HG02943 (cell line): Measurements from ENCODE around the gene GATAD2B.
A peak's percentile ranks its signal among the peaks of the same experiment; 100 is the strongest.
"Not testable (repeated sequence)": the region's sequence is repeated elsewhere in the genome, so short reads cannot be mapped to it uniquely, and the experiment has no call there.

Source experiments
- ATAC-seq: cut with Tn5 transposase; IDR thresholded peaks from one replicate; pipeline ENCODE4 v1.9.1; 2021; ENCODE audit warnings: mild to moderate bottlenecking, low read depth, moderate library complexity; ENCODE audit not compliant: unreplicated experiment

GATAD2B gene

GRCh38 chr1:153899509-153899908 lies 23.3 kb downstream of the GATAD2B start:
- ATAC-seq = no peak

- ATAC-seq = not testable (repeated sequence)
Measured at GRCh38 chr1:153895866-153896265, 26.9 kb downstream of the GATAD2B start.

GRCh38 chr1:153891042-153891441 lies 31.7 kb downstream of the GATAD2B start:
- ATAC-seq = not testable (repeated sequence)

- ATAC-seq = no peak
Measured at GRCh38 chr1:153888533-153888932, 34.2 kb downstream of the GATAD2B start.

GRCh38 chr1:153886127-153886526 lies 36.6 kb downstream of the GATAD2B start:
- no peak for ATAC-seq

- ATAC-seq = no peak
Measured at GRCh38 chr1:153883223-153883622, 39.5 kb downstream of the GATAD2B start.

GRCh38 chr1:153882296-153882912 lies 40.4 kb downstream of the GATAD2B start:
- no peak for ATAC-seq

- no peak for ATAC-seq
Measured at GRCh38 chr1:153881751-153882150, 41.0 kb downstream of the GATAD2B start.

GRCh38 chr1:153880962-153881361 lies 41.8 kb downstream of the GATAD2B start:
- ATAC-seq = no peak

GRCh38 chr1:153880024-153880423 lies 42.7 kb downstream of the GATAD2B start:
- ATAC-seq = no peak

- no peak for ATAC-seq
Measured at GRCh38 chr1:153877112-153877511, 45.7 kb downstream of the GATAD2B start.

GRCh38 chr1:153872934-153873333 lies 49.8 kb downstream of the GATAD2B start:
- ATAC-seq = no peak

GRCh38 chr1:153872331-153872730 lies 50.4 kb downstream of the GATAD2B start:
- ATAC-seq = no peak

GRCh38 chr1:153869486-153869885 lies 53.3 kb downstream of the GATAD2B start:
- no peak for ATAC-seq

GRCh38 chr1:153866045-153866850 lies 56.5 kb downstream of the GATAD2B start:
- no peak for ATAC-seq

GRCh38 chr1:153860285-153860684 lies 62.5 kb downstream of the GATAD2B start:
- ATAC-seq = no peak

GRCh38 chr1:153857505-153857904 lies 65.3 kb downstream of the GATAD2B start:
- ATAC-seq = no peak

GRCh38 chr1:153856763-153857162 lies 66.0 kb downstream of the GATAD2B start:
- no peak for ATAC-seq

GRCh38 chr1:153852170-153852569 lies 70.6 kb downstream of the GATAD2B start:
- ATAC-seq = no peak

- peak; percentile 65 for ATAC-seq
Measured at GRCh38 chr1:153849487-153850185, 73.1 kb downstream of the GATAD2B start.

GRCh38 chr1:153848805-153849204 lies 74.0 kb downstream of the GATAD2B start:
- ATAC-seq = no peak
